Measurements from ENCODE around the gene CENPT.

DNA sequence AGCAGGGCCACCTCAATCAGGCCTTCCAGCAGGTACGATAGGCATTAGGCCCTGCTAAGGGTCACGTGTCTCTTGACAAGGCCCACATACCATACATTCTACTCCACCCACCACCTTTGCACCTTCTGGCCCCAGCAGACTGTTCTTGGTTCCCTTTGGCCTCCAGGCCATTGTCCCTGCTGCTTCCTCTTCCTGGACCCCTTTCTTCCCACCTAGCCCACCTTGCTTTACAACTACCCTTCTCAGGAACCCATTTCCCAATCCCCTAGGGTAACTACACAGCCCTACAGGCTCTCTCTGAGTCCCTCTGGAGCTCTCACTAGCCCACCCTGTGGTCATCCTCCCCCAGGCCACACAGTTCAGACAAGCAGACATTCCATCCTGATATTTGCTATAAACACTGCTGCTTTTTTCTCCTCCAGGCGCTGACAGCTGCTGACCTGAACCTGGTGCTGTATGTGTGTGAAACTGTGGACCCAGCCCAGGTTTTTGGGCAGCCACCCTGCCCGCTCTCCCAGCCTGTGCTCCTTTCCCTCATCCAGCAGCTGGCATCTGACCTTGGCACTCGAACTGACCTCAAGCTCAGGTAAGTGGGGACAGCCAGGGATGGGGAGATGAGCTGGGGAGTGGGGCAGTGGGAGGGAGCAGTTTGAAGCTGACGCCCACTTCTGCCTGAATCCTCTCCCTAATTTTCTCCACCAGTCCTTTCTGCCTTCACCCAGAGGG lies 35.8 kb upstream of the CENPT start:
- TF ChIP-seq, protein P1, sequence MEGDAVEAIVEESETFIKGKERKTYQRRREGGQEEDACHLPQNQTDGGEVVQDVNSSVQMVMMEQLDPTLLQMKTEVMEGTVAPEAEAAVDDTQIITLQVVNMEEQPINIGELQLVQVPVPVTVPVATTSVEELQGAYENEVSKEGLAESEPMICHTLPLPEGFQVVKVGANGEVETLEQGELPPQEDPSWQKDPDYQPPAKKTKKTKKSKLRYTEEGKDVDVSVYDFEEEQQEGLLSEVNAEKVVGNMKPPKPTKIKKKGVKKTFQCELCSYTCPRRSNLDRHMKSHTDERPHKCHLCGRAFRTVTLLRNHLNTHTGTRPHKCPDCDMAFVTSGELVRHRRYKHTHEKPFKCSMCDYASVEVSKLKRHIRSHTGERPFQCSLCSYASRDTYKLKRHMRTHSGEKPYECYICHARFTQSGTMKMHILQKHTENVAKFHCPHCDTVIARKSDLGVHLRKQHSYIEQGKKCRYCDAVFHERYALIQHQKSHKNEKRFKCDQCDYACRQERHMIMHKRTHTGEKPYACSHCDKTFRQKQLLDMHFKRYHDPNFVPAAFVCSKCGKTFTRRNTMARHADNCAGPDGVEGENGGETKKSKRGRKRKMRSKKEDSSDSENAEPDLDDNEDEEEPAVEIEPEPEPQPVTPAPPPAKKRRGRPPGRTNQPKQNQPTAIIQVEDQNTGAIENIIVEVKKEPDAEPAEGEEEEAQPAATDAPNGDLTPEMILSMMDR (IDR thresholded peaks at IDR 0.05) = no peak
- TF ChIP-seq POLR2A (IDR thresholded peaks at IDR 0.05) = no peak

All from lower leg skin (tissue), 3 donors.